HG02885 (cell line): Measurements from ENCODE around the gene CDC42.
A peak's percentile ranks its signal among the peaks of the same experiment; 100 is the strongest.
"Not testable (repeated sequence)": the region's sequence is repeated elsewhere in the genome, so short reads cannot be mapped to it uniquely, and the experiment has no call there.

ENCODE experiments used
- ATAC-seq: cut with Tn5 transposase; IDR thresholded peaks from one replicate; pipeline ENCODE4 v1.9.1; 2021; ENCODE audit warnings: mild to moderate bottlenecking; ENCODE audit not compliant: unreplicated experiment, poor library complexity

Gene CDC42

GRCh38 chr1:22052115-22053016, at the start of gene CDC42:
Gene CDC42, plus strand, starts transcription at chr1:22052709. Its CDS starts 25,770 bp downstream, at chr1:22078479.
- ATAC-seq: peak; percentile 87

GRCh38 chr1:22002875-22003274, 49.6 kb upstream of the CDC42 start:
- not testable (repeated sequence) for ATAC-seq

- not testable (repeated sequence) for ATAC-seq
Measured at GRCh38 chr1:22003959-22004358, 48.5 kb upstream of the CDC42 start.

- ATAC-seq: not testable (repeated sequence)
Measured at GRCh38 chr1:22005261-22006149, 47.0 kb upstream of the CDC42 start.

- ATAC-seq: not testable (repeated sequence)
Measured at GRCh38 chr1:22006736-22007135, 45.8 kb upstream of the CDC42 start.

- not testable (repeated sequence) for ATAC-seq
Measured at GRCh38 chr1:22007262-22007661, 45.2 kb upstream of the CDC42 start.

GRCh38 chr1:22009566-22009965, 42.9 kb upstream of the CDC42 start:
- ATAC-seq: not testable (repeated sequence)

- not testable (repeated sequence) for ATAC-seq
Measured at GRCh38 chr1:22012752-22013151, 39.8 kb upstream of the CDC42 start.

- not testable (repeated sequence) for ATAC-seq
Measured at GRCh38 chr1:22014575-22015206, 37.8 kb upstream of the CDC42 start.

- no peak for ATAC-seq
Measured at GRCh38 chr1:22018583-22019559, 33.6 kb upstream of the CDC42 start.

GRCh38 chr1:22021061-22021460, 31.4 kb upstream of the CDC42 start:
- no peak for ATAC-seq

- peak; percentile 34 for ATAC-seq
Measured at GRCh38 chr1:22024485-22025367, 27.8 kb upstream of the CDC42 start.

GRCh38 chr1:22025368-22026155, 26.9 kb upstream of the CDC42 start:
- ATAC-seq: peak; percentile 77

- no peak for ATAC-seq
Measured at GRCh38 chr1:22026924-22027289, 25.6 kb upstream of the CDC42 start.

GRCh38 chr1:22030057-22030456, 22.5 kb upstream of the CDC42 start:
- no peak for ATAC-seq

GRCh38 chr1:22030473-22030872, 22.0 kb upstream of the CDC42 start:
- ATAC-seq: no peak

- no peak for ATAC-seq
Measured at GRCh38 chr1:22031214-22031962, 21.1 kb upstream of the CDC42 start.
